Measurements from ENCODE around the gene PIK3R5.

The PIK3R5 gene

GRCh38 chr17:8835106-8835505 lies 130.4 kb downstream of the PIK3R5 start:
- Mint-ChIP-seq H3K4me3 (no peak overlapping the region), H3K27ac (no peak overlapping the region), H3K27me3 (peaks cover 0 to 10% of the 10 kb centered on the region in 2 donors), H3K36me3 (ENCODE audit: insufficient read depth) (no peaks in the 10 kb centered on the region), H3K9me3 (peaks cover 0 to 1% of the 10 kb centered on the region in 2 donors), H3K4me1 (ENCODE audit: low read depth in 2 of 2) (peaks cover 0 to 2% of the 10 kb centered on the region in 2 donors)
- ATAC-seq (replicated peaks) (no peak), DNase-seq (no peak)

GRCh38 chr17:8832711-8833352 lies 132.7 kb downstream of the PIK3R5 start:
- DNase-seq (no peak), ATAC-seq (replicated peaks) (no peak)
- no peaks in the 10 kb centered on the region for H3K36me3 Mint-ChIP-seq (ENCODE audit: insufficient read depth)
- peaks cover 0 to 10% of the 10 kb centered on the region in 2 donors for H3K27me3 Mint-ChIP-seq
- no peak overlapping the region for H3K27ac Mint-ChIP-seq
- peaks cover 0 to 1% of the 10 kb centered on the region in 2 donors for H3K9me3 Mint-ChIP-seq
- H3K4me3 Mint-ChIP-seq: no peak overlapping the region
- peaks cover 0 to 2% of the 10 kb centered on the region in 2 donors for H3K4me1 Mint-ChIP-seq (ENCODE audit: low read depth in 2 of 2)

- Mint-ChIP-seq H3K27me3 (no peaks in the 10 kb centered on the region), H3K36me3 (ENCODE audit: insufficient read depth) (no peaks in the 10 kb centered on the region), H3K4me1 (ENCODE audit: low read depth in 2 of 2) (peaks cover 0 to 2% of the 10 kb centered on the region in 2 donors), H3K4me3 (no peak overlapping the region), H3K9me3 (peaks cover 0 to 1% of the 10 kb centered on the region in 2 donors), H3K27ac (no peak overlapping the region)
- ATAC-seq (replicated peaks) (no peak), DNase-seq (no peak)
These were observed 134.2 kb downstream of the PIK3R5 start for GRCh38 chr17:8831234-8831849.

- H3K27me3 Mint-ChIP-seq: no peaks in the 10 kb centered on the region
- ATAC-seq (replicated peaks): no peak
- H3K36me3 Mint-ChIP-seq (ENCODE audit: insufficient read depth): no peaks in the 10 kb centered on the region
- no peak overlapping the region for H3K4me3 Mint-ChIP-seq
- peaks cover 0 to 1% of the 10 kb centered on the region in 2 donors for H3K9me3 Mint-ChIP-seq
- DNase-seq: no peak
- H3K27ac Mint-ChIP-seq: no peak overlapping the region
- peaks cover 0 to 2% of the 10 kb centered on the region in 2 donors for H3K4me1 Mint-ChIP-seq (ENCODE audit: low read depth in 2 of 2)
These were observed 135.4 kb downstream of the PIK3R5 start for GRCh38 chr17:8830141-8830540.

GRCh38 chr17:8829036-8829941 lies 136.2 kb downstream of the PIK3R5 start:
- no peaks in the 10 kb centered on the region for H3K27me3 Mint-ChIP-seq
- no peak overlapping the region for H3K4me3 Mint-ChIP-seq
- H3K4me1 Mint-ChIP-seq (ENCODE audit: low read depth in 2 of 2): no peaks in the 10 kb centered on the region
- no peak overlapping the region for H3K27ac Mint-ChIP-seq
- no peaks in the 10 kb centered on the region for H3K9me3 Mint-ChIP-seq
- DNase-seq: no peak
- ATAC-seq (replicated peaks): no peak
- no peaks in the 10 kb centered on the region for H3K36me3 Mint-ChIP-seq (ENCODE audit: insufficient read depth)

All from effector memory CD8-positive, alpha-beta T cell (primary cell).